Measurements from ENCODE around the gene POU5F1.

GRCh38 chr6:31190488-31190887 lies 20.0 kb upstream of the POU5F1 start:
- TF ChIP-seq CTCF (IDR thresholded peaks at IDR 0.05) (no peak), POLR2A (IDR thresholded peaks at IDR 0.05) (no peak)
